ENCODE data around the gene SLC16A3. TPM values are rescaled to one million over a fixed set of nuclear protein-coding genes. Genes with fewer than 3 reads are reported as not detected.

The SLC16A3 gene
- total and polyA plus RNA-seq, 2 of the 4 experiments (the other 2 are of a cell fraction), result 49.1 to 181 TPM

DNA sequence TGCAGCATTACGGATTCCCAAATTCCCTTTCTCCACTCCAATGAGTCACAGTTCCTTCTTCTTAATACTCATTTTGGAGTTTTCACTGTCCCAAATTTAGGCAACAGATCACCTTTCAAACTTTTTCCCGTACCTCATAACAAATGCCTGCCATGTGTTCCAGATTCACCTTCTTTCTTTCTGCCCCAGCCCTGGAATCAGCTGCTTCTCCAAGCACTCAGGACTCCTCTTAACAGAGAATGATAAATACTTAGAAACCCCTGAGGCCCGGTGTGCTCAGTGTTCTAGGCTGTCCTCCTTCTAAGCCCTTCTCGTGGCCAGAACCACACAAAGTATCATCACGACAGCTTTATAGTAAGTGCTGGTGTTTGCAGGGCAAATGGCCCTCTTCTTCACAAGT is 29.7 kb downstream of the SLC16A3 start:
- Histone ChIP-seq H3K56ac (ENCODE audit: extremely low read depth, insufficient read depth, low read length) (no peak overlapping the region), H4K8ac (ENCODE audit: low read depth in 2 of 2, low read length in 2 of 2) (no peak overlapping the region), H3K14ac (replicated peaks; ENCODE audit: low read depth, low read length) (no peak overlapping the region), H3K18ac (ENCODE audit: low read depth, low read length) (no peak overlapping the region), H3K27me3 (ENCODE audit: control insufficient read depth, insufficient read depth, low read length) (no peaks in the 10 kb centered on the region), H3K36me3 (ENCODE audit: control insufficient read depth, insufficient read depth, low read length) (peaks cover 69% of the 10 kb centered on the region), H4K20me1 (ENCODE audit: insufficient read depth, low read length) (peaks cover 82% of the 10 kb centered on the region), H3K23ac (ENCODE audit: low read depth, low read length) (no peak overlapping the region), H3K9ac (ENCODE audit: low read depth, low read length) (no peak overlapping the region), H3K4ac (ENCODE audit: low read depth, low read length) (no peak overlapping the region), H3K9me3 (ENCODE audit: control insufficient read depth, insufficient read depth, low read length) (no peaks in the 10 kb centered on the region), H2AK5ac (ENCODE audit: low read depth, low read length) (no peak overlapping the region), H4K5ac (ENCODE audit: low read depth, low read length) (no peak overlapping the region), H2BK15ac (ENCODE audit: low read depth, low read length) (no peak overlapping the region), H3K79me1 (ENCODE audit: low read depth in 1 of 2, low read length in 2 of 2) (peaks cover 33 to 77% of the 10 kb centered on the region in 2 experiments), H2BK20ac (ENCODE audit: low read depth, low read length) (no peak overlapping the region), H3K9me1 (ENCODE audit: insufficient read depth, low read length) (peaks cover 23% of the 10 kb centered on the region), H2AFZ (replicated peaks; ENCODE audit: low read length, poor library complexity) (no peak overlapping the region), H3K4me3 (ENCODE audit: insufficient read depth, low read depth, low read length) (no peak overlapping the region), H2BK120ac (ENCODE audit: low read depth, low read length) (no peak overlapping the region), H3K4me2 (ENCODE audit: low read depth, low read length) (no peak overlapping the region), H3K4me1 (ENCODE audit: control insufficient read depth, insufficient read depth, low read length) (no peaks in the 10 kb centered on the region), H2AK9ac (replicated peaks; ENCODE audit: low read depth, low read length, poor library complexity) (no peak overlapping the region), H4K91ac (ENCODE audit: insufficient read depth, low read depth, low read length) (no peak overlapping the region), H2BK5ac (ENCODE audit: low read depth, low read length, poor library complexity, severe bottlenecking) (no peak overlapping the region), H3K27ac (ENCODE audit: insufficient read depth, low read length) (no peak overlapping the region)
- in situ Hi-C loops (cut with MboI; ENCODE audit: low sequenced_read_pairs) (no loop called here), dilution Hi-C loops (cut with HindIII; ENCODE audit: low sequenced_read_pairs, unreplicated experiment) (no loop called here), intact Hi-C loops (cut with micrococcal nuclease) (no loop called here)
- 100% methylated on average over 1 of the region's 5 CpGs; no CpG with 5 or more reads in 1 of the 2 experiments for WGBS, 2 experiments (ENCODE audit: extremely low coverage in 2 of 2, insufficient read length in 1 of 2)
- TF ChIP-seq MAFK (IDR thresholded peaks at IDR 0.05; ENCODE audit: low read depth, low read length), result no peak
- TF ChIP-seq, protein P1, sequence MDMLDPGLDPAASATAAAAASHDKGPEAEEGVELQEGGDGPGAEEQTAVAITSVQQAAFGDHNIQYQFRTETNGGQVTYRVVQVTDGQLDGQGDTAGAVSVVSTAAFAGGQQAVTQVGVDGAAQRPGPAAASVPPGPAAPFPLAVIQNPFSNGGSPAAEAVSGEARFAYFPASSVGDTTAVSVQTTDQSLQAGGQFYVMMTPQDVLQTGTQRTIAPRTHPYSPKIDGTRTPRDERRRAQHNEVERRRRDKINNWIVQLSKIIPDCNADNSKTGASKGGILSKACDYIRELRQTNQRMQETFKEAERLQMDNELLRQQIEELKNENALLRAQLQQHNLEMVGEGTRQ (IDR thresholded peaks at IDR 0.05; ENCODE audit: low read depth, low read length), result no peak
- TF ChIP-seq FOS (IDR thresholded peaks at IDR 0.05; ENCODE audit: low read depth, low read length), result no peak
- no peak for TF ChIP-seq RCOR1 (IDR thresholded peaks at IDR 0.05; ENCODE audit: insufficient replicate concordance, low read length)
- TF ChIP-seq RAD21 (IDR thresholded peaks at IDR 0.05; ENCODE audit: low read length), result no peak
- no peak for TF ChIP-seq POLR2A (IDR thresholded peaks at IDR 0.05; ENCODE audit: low read depth, low read length)
- no peak for TF ChIP-seq SMC3 (IDR thresholded peaks at IDR 0.05; ENCODE audit: low read depth, low read length)
- TF ChIP-seq, protein P2, sequence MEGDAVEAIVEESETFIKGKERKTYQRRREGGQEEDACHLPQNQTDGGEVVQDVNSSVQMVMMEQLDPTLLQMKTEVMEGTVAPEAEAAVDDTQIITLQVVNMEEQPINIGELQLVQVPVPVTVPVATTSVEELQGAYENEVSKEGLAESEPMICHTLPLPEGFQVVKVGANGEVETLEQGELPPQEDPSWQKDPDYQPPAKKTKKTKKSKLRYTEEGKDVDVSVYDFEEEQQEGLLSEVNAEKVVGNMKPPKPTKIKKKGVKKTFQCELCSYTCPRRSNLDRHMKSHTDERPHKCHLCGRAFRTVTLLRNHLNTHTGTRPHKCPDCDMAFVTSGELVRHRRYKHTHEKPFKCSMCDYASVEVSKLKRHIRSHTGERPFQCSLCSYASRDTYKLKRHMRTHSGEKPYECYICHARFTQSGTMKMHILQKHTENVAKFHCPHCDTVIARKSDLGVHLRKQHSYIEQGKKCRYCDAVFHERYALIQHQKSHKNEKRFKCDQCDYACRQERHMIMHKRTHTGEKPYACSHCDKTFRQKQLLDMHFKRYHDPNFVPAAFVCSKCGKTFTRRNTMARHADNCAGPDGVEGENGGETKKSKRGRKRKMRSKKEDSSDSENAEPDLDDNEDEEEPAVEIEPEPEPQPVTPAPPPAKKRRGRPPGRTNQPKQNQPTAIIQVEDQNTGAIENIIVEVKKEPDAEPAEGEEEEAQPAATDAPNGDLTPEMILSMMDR (conservative IDR thresholded peaks at IDR 0.05; ENCODE audit: low read depth, low read length), result no peak
- no peak for TF ChIP-seq CEBPB (IDR thresholded peaks at IDR 0.05; ENCODE audit: low read depth, low read length)
- TF ChIP-seq MXI1 (IDR thresholded peaks at IDR 0.05; ENCODE audit: borderline replicate concordance, low read depth, low read length), result no peak
- TF ChIP-seq BHLHE40 (IDR thresholded peaks at IDR 0.05; ENCODE audit: low read depth, low read length), result no peak
- BruUV-seq (replicated peaks), result no TSS peak
- ChIA-PET POLR2A (ENCODE audit: unreplicated experiment) (no interaction called here), CTCF (no interaction called here)
- DNase-seq, result no peak
- no peak for ATAC-seq (ENCODE audit: low read depth)
